H1 (cell line): ENCODE data around the gene TXK. TPM values are rescaled to one million over a fixed set of nuclear protein-coding genes. Genes with fewer than 3 reads are reported as not detected.

Source experiments
- CTCF ChIA-PET: fragments of 300-600 bp; sonication (Branson Sonifier 250); formaldehyde crosslinking; loops from one replicate; lab custom pipeline; 2021; ENCODE audit not compliant: partially characterized antibody; lab: Charles Lee
- POLR2A ChIA-PET: fragments of 300-600 bp; sonication (Branson Sonifier 250); formaldehyde crosslinking; loops from one replicate; lab custom pipeline; 2021; ENCODE audit warnings: inconsistent platforms; ENCODE audit not compliant: partially characterized antibody; lab: Charles Lee
- DNase-seq, 2 experiments: peaks; one replicate each; pipeline versions ENCODE4 v3.0.0 to v3.0.0-alpha.2; 2010 to 2022; ENCODE audit warnings: low spot score in 2 of 2, low read depth in 1 of 2, mixed read lengths in 1 of 2
- FAIRE-seq: peaks from 2 replicates; lab custom pipeline; 2011; peaks lifted over from hg19 to GRCh38; lab: Jason Lieb, UNC
- H2AFZ ChIP-seq: 2 replicates; pipeline ENCODE4 v1.8.1; 2012; ENCODE audit warnings: low read length, inconsistent platforms
- H2AK5ac ChIP-seq: 2 replicates; pipeline ENCODE4 v1.6.1; 2013; ENCODE audit warnings: low read depth, low read length
- H2BK120ac ChIP-seq: replicated peaks from 2 replicates; pipeline ENCODE3; 2013; ENCODE audit warnings: low read depth, low read length, inconsistent platforms
- H2BK12ac ChIP-seq: 2 replicates; pipeline ENCODE4 v1.6.1; 2013; ENCODE audit warnings: low read depth, low read length
- H2BK15ac ChIP-seq: 2 replicates; pipeline ENCODE4 v1.6.1; 2013; ENCODE audit warnings: low read length
- H2BK20ac ChIP-seq: 2 replicates; pipeline ENCODE4 v1.6.1; 2013; ENCODE audit warnings: low read length
- H2BK5ac ChIP-seq: 2 replicates; pipeline ENCODE4 v1.6.1; 2013; ENCODE audit warnings: low read depth, low read length
- H3K14ac ChIP-seq: 2 replicates; pipeline ENCODE4 v1.6.1; 2013; ENCODE audit warnings: inconsistent platforms; ENCODE audit not compliant: insufficient read length
- H3K18ac ChIP-seq: 2 replicates; pipeline ENCODE4 v1.6.1; 2013; ENCODE audit warnings: low read length; ENCODE audit errors: extremely low read depth
- H3K23ac ChIP-seq: 2 replicates; pipeline ENCODE4 v1.6.1; 2013; ENCODE audit warnings: inconsistent platforms; ENCODE audit not compliant: insufficient read length
- H3K23me2 ChIP-seq: 2 replicates; pipeline ENCODE4 v1.6.1; 2013; ENCODE audit warnings: low read depth, low read length
- H3K27ac ChIP-seq: 2 replicates; pipeline ENCODE4 v1.6.1; 2011; ENCODE audit warnings: low read depth, low read length, inconsistent platforms
- H3K27me3 ChIP-seq, 4 experiments: replicated peaks in 1 of 4; 1 replicate in 1 of 4; 2 replicates in 3 of 4; pipeline versions ENCODE4 v1.6.1 to v1.8.1; 2011 to 2013; ENCODE audit warnings: low read length in 3 of 4, mild to moderate bottlenecking in 3 of 4, inconsistent platforms in 2 of 4, mixed read lengths in 2 of 4, moderate library complexity in 1 of 4; ENCODE audit not compliant: control insufficient read depth in 3 of 4, insufficient read depth in 3 of 4; ENCODE audit errors: extremely low read depth in 1 of 4
- H3K36me3 ChIP-seq, 4 experiments: 2 replicates each; pipeline versions ENCODE4 v1.6.1 to v1.8.1; 2011 to 2013; ENCODE audit warnings: mild to moderate bottlenecking in 4 of 4, low read length in 3 of 4, moderate library complexity in 2 of 4, control low read depth in 1 of 4, inconsistent platforms in 1 of 4; ENCODE audit not compliant: insufficient read depth in 4 of 4, control insufficient read depth in 2 of 4
- H3K4ac ChIP-seq: replicated peaks from 2 replicates; pipeline ENCODE3; 2013; ENCODE audit warnings: low read length, low read depth, mixed read lengths, inconsistent platforms; ENCODE audit not compliant: insufficient read length
- H3K4me1 ChIP-seq, 4 experiments: replicated peaks in 1 of 4; 1 replicate in 1 of 4; 2 replicates in 3 of 4; pipeline versions ENCODE4 v1.6.1 to v1.8.1; 2011 to 2013; ENCODE audit warnings: low read length in 3 of 4, inconsistent platforms in 2 of 4, mixed read lengths in 1 of 4; ENCODE audit not compliant: insufficient read depth in 4 of 4, control insufficient read depth in 3 of 4
- H3K4me2 ChIP-seq, 2 experiments: 2 replicates each; pipeline versions ENCODE4 v1.6.1 to v1.8.1; 2011 to 2013; ENCODE audit warnings: low read depth in 2 of 2, low read length in 2 of 2, control low read depth in 1 of 2, inconsistent platforms in 1 of 2, mild to moderate bottlenecking in 1 of 2; ENCODE audit not compliant: insufficient read depth in 1 of 2
- H3K4me3 ChIP-seq, 4 experiments: fragments of 200-600, 300-600 bp in 1 of 4; sonication (generic), shearing (Covaris generic), sonication (Bioruptor Twin) in 1 of 4; 2 replicates each; pipeline versions ENCODE4 v1.5.1 to v1.8.1; 2011 to 2016; ENCODE audit warnings: low read length in 4 of 4, low read depth in 3 of 4, control low read depth in 2 of 4, inconsistent platforms in 2 of 4, mild to moderate bottlenecking in 2 of 4, mixed read lengths in 1 of 4, moderate library complexity in 1 of 4; ENCODE audit not compliant: insufficient read depth in 2 of 4; ENCODE audit errors: extremely low read depth in 1 of 4
- H3K56ac ChIP-seq: replicated peaks from 2 replicates; pipeline ENCODE3; 2013; ENCODE audit warnings: low read depth, mild to moderate bottlenecking, mixed read lengths, low read length, inconsistent platforms; ENCODE audit not compliant: insufficient read length
- H3K79me1 ChIP-seq: 2 replicates; pipeline ENCODE4 v1.6.1; 2013; ENCODE audit warnings: low read depth, low read length, control low read depth
- H3K79me2 ChIP-seq, 2 experiments: 2 replicates each; pipeline versions ENCODE4 v1.6.1 to v1.8.1; 2012 to 2013; ENCODE audit warnings: low read length in 2 of 2, mild to moderate bottlenecking in 2 of 2, inconsistent platforms in 1 of 2; ENCODE audit not compliant: insufficient read depth in 2 of 2, control insufficient read depth in 1 of 2
- H3K9ac ChIP-seq, 4 experiments: replicated peaks in 1 of 4; 1 replicate in 1 of 4; 2 replicates in 3 of 4; pipeline versions ENCODE4 v1.6.1 to v1.8.1; 2011 to 2013; ENCODE audit warnings: low read depth in 3 of 4, low read length in 3 of 4, control low read depth in 2 of 4, mild to moderate bottlenecking in 2 of 4, moderate library complexity in 2 of 4, inconsistent platforms in 1 of 4; ENCODE audit errors: extremely low read depth in 1 of 4
- H3K9me3 ChIP-seq, 2 experiments: 2 replicates each; pipeline versions ENCODE4 v1.6.1 to v1.8.1; 2012 to 2013; ENCODE audit warnings: mild to moderate bottlenecking in 2 of 2, moderate library complexity in 2 of 2, control low read depth in 1 of 2, inconsistent platforms in 1 of 2, low read depth in 1 of 2, low read length in 1 of 2, mixed read lengths in 1 of 2; ENCODE audit not compliant: insufficient read depth in 2 of 2
- H4K20me1 ChIP-seq, 2 experiments: replicated peaks in 1 of 2; 2 replicates each; pipeline versions ENCODE3 to v1.8.1; 2011 to 2013; ENCODE audit warnings: inconsistent platforms in 2 of 2, low read length in 2 of 2, mild to moderate bottlenecking in 1 of 2; ENCODE audit not compliant: insufficient read depth in 2 of 2, control insufficient read depth in 1 of 2
- H4K5ac ChIP-seq: 2 replicates; pipeline ENCODE4 v1.6.1; 2013; ENCODE audit warnings: low read length, low read depth, mixed read lengths, inconsistent platforms; ENCODE audit not compliant: insufficient read length
- H4K8ac ChIP-seq: 2 replicates; pipeline ENCODE4 v1.8.0; 2013; ENCODE audit warnings: mild to moderate bottlenecking, moderate library complexity, low read length, inconsistent platforms; ENCODE audit not compliant: insufficient read depth; ENCODE audit errors: extremely low read depth
- H4K91ac ChIP-seq: replicated peaks from 2 replicates; pipeline ENCODE3; 2013; ENCODE audit warnings: low read length, mixed read lengths, inconsistent platforms; ENCODE audit not compliant: insufficient read length
- CHD1 ChIP-seq: IDR thresholded peaks from 2 replicates; pipeline ENCODE4 v1.6.1; 2012; ENCODE audit warnings: low read depth, low read length, improper control_type of control experiment
- FOSL1 ChIP-seq: IDR thresholded peaks from 2 replicates; pipeline ENCODE4 v1.6.1; 2011; ENCODE audit warnings: mild to moderate bottlenecking, low read depth, low read length, moderate library complexity; ENCODE audit not compliant: insufficient read depth
- HDAC6 ChIP-seq: IDR thresholded peaks from one replicate; pipeline ENCODE4 v1.7.1; 2012; ENCODE audit warnings: low read depth, mild to moderate bottlenecking, inconsistent platforms, low read length, moderate library complexity
- RFX5 ChIP-seq: IDR thresholded peaks from 2 replicates; pipeline ENCODE4 v1.6.1; 2011; ENCODE audit warnings: low read depth, low read length, improper control_type of control experiment, borderline replicate concordance
- RXRA ChIP-seq: IDR thresholded peaks from 2 replicates; pipeline ENCODE4 v1.6.1; 2011; ENCODE audit warnings: low read depth, mild to moderate bottlenecking, low read length, moderate library complexity; ENCODE audit not compliant: insufficient read depth
- SP1 ChIP-seq: IDR thresholded peaks from 2 replicates; pipeline ENCODE4 v1.6.1; 2011; ENCODE audit warnings: low read depth, low read length
- SP4 ChIP-seq: IDR thresholded peaks from 2 replicates; pipeline ENCODE4 v1.6.1; 2012; ENCODE audit warnings: low read length, inconsistent platforms
- SUZ12 ChIP-seq: fragments of 200-600 bp; sonication (generic); IDR thresholded peaks from 2 replicates; pipeline ENCODE4 v1.6.1; 2012; ENCODE audit warnings: mild to moderate bottlenecking, inconsistent platforms, low read length, moderate library complexity, mixed read lengths
- TAF7 ChIP-seq: optimal IDR thresholded peaks from 2 replicates; pipeline ENCODE3; 2011; ENCODE audit warnings: low read depth, mild to moderate bottlenecking, inconsistent platforms, low read length, moderate library complexity, borderline replicate concordance
- ZNF274 ChIP-seq: IDR thresholded peaks from 2 replicates; pipeline ENCODE4 v1.7.0; 2012; ENCODE audit warnings: low read length, borderline replicate concordance; ENCODE audit errors: extremely low read depth
- WGBS, 2 experiments: shearing (Covaris generic) in 1 of 2; methylation state at CpG; one replicate each; pipeline versions ENCODE4 v1.1.6 to v1.1.7; 2013 to 2015; ENCODE audit warnings: low lambda C conversion rate in 2 of 2, mixed read lengths in 2 of 2, inconsistent platforms in 1 of 2, low coverage in 1 of 2, missing lambda C conversion rate in 1 of 2; ENCODE audit not compliant: insufficient replicate concordance in 2 of 2, insufficient coverage in 1 of 2, insufficient read length in 1 of 2; ENCODE audit errors: extremely low coverage in 1 of 2, missing lambda C conversion rate in 1 of 2; 5-methylcytosine and 5-hydroxymethylcytosine counted together
- polyA plus RNA-seq, 7 experiments: library from polyadenylated mRNA; depleted of rRNA in 3 of 7; stranded (reverse) in 5 of 7; unstranded in 2 of 7; fragments of >200 nt in 5 of 7; fragments of 200-250 nt in 2 of 7; gene quantifications; 1 replicate in 5 of 7; 2 replicates in 1 of 7; 4 replicates in 1 of 7; pipeline versions ENCODE4 v1.2.1 to v1.2.3, GENCODE V29; 2011 to 2013; ENCODE audit warnings: missing spikeins in 2 of 7, mixed read lengths in 2 of 7
- total RNA-seq: library from RNA; stranded (reverse); fragmentation: NEBNext Ultra II Directional; extraction: Animal tissue kit (Norgen Biotek cat#: 25700); gene quantifications from 2 replicates; pipeline ENCODE4 v1.2.1, GENCODE V29; 2021
- TF ChIP-seq, protein P1 (sequence below), 3 experiments: IDR thresholded peaks; 1 replicate in 2 of 3; 2 replicates in 1 of 3; pipeline versions ENCODE4 v1.5.1 to v1.6.1; 2011; ENCODE audit warnings: low read length in 3 of 3, mild to moderate bottlenecking in 3 of 3, inconsistent platforms in 2 of 3, low read depth in 1 of 3, moderate library complexity in 1 of 3; ENCODE audit not compliant: insufficient read depth in 1 of 3; ENCODE audit errors: control extremely low read depth in 1 of 3

TXK gene
- total and polyA plus RNA-seq, 2 of the 8 experiments (the other 6 are each of a cell fraction or from before 2014, with no cell fraction given): not detected

DNA sequence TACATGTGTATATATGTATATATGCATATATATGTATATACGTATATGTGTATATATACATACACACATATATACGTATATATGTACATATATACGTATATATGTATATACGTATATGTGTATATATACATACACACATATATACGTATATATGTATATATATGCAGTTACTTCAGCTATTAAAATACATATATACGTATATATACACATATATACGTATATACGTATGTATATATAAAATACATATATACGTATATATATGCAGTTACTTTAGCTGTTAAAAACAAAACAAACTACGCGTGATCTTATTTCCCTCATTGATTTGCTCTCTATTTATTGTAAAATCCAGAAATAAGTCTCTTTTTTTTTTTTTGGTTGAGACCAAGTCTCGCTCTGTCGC, 13.9 kb downstream of the TXK start:
- H2AK5ac ChIP-seq: no peak overlapping the region
- H2BK5ac ChIP-seq: no peak overlapping the region
- H2AFZ ChIP-seq: no peak overlapping the region
- H2BK120ac ChIP-seq: no peak overlapping the region
- no peak for FAIRE-seq
- no peaks in the 10 kb centered on the region for H3K79me1 ChIP-seq
- no peaks in the 10 kb centered on the region for H3K9me3 ChIP-seq
- no peak overlapping the region for H3K56ac ChIP-seq
- H2BK12ac ChIP-seq: no peak overlapping the region
- no peak overlapping the region for H3K4me3 ChIP-seq
- H3K4ac ChIP-seq: no peak overlapping the region
- H4K8ac ChIP-seq: no peak overlapping the region
- H2BK15ac ChIP-seq: no peak overlapping the region
- no peaks in the 10 kb centered on the region for H4K20me1 ChIP-seq
- 82% methylated on average over 13 of the region's 13 CpGs; no CpG with 5 or more reads in 1 of the 2 experiments for WGBS, 2 experiments
- no peak overlapping the region for H3K18ac ChIP-seq
- peaks cover 0 to 2% (median 1%) of the 10 kb centered on the region in 4 experiments; a peak in 2 of 7 replicates for H3K4me1 ChIP-seq
- POLR2A ChIA-PET: no interaction called here
- no peak for DNase-seq
- no peak overlapping the region for H2BK20ac ChIP-seq
- no peak overlapping the region for H4K5ac ChIP-seq
- H3K23ac ChIP-seq: no peak overlapping the region
- CTCF ChIA-PET: interaction anchor here (0.6 to 2.0 kb wide), 2 partner anchors 9 to 774 kb away, joined by 3 to 8 read pairs; no protein-coding TSS in a partner anchor
- H3K27ac ChIP-seq: no peak overlapping the region
- H4K91ac ChIP-seq: no peak overlapping the region
- H3K4me2 ChIP-seq: no peak overlapping the region
- H3K14ac ChIP-seq: no peak overlapping the region
- no peaks in the 10 kb centered on the region for H3K23me2 ChIP-seq
- H3K27me3 ChIP-seq: no peaks in the 10 kb centered on the region
- no peak overlapping the region for H3K9ac ChIP-seq
- no peaks in the 10 kb centered on the region for H3K36me3 ChIP-seq
- no peaks in the 10 kb centered on the region for H3K79me2 ChIP-seq
- TF ChIP-seq SP1 (no peak), SUZ12 (no peak), SP4 (no peak), CHD1 (no peak), FOSL1 (no peak), TAF7 (no peak), RXRA (no peak), RFX5 (no peak), ZNF274 (no peak), HDAC6 (no peak)
- TF ChIP-seq, protein P1, sequence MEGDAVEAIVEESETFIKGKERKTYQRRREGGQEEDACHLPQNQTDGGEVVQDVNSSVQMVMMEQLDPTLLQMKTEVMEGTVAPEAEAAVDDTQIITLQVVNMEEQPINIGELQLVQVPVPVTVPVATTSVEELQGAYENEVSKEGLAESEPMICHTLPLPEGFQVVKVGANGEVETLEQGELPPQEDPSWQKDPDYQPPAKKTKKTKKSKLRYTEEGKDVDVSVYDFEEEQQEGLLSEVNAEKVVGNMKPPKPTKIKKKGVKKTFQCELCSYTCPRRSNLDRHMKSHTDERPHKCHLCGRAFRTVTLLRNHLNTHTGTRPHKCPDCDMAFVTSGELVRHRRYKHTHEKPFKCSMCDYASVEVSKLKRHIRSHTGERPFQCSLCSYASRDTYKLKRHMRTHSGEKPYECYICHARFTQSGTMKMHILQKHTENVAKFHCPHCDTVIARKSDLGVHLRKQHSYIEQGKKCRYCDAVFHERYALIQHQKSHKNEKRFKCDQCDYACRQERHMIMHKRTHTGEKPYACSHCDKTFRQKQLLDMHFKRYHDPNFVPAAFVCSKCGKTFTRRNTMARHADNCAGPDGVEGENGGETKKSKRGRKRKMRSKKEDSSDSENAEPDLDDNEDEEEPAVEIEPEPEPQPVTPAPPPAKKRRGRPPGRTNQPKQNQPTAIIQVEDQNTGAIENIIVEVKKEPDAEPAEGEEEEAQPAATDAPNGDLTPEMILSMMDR (IDR thresholded peaks at IDR 0.05; ENCODE audit: control extremely low read depth in 1 of 3, insufficient read depth in 1 of 3, low read depth in 1 of 3, low read length in 3 of 3): no peak
